ENCODE measurements around the gene LILRB3.

LILRB3 gene

DNA sequence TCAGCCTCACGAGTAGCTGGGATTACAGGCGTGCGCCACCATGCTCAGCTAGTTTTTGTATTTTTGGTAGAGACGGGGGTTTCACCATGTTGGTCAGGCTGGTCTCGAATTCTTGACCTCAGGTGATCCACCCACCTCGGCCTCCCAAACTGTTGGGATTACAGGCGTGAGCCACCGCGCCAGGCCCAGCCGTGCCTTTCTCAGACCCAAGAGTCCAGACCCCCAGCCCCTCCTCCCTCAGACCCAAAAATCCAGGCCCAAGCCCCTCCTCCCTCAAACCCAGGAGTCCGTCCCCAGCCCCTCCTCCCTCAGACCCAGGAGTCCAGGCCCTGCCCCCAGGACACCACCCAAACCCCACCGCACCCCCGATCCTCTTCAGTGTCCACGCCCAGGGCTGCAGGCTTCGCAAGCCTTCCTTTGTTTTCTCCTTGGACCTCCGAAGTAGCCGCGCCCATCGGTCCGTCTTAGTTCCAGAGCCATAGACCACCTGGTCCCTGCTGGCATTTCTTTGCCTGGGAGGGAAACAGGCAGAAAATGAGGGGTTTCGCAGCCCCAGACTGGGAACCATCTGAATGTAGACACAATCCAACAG is 53.6 kb downstream of the LILRB3 start:
- no peaks in the 10 kb centered on the region for H3F3A ChIP-seq (ENCODE audit: insufficient read depth, low read length)
- H3K9me2 ChIP-seq (ENCODE audit: low read depth, low read length): no peaks in the 10 kb centered on the region
- H3K79me2 ChIP-seq (ENCODE audit: insufficient read depth, low read length): no peaks in the 10 kb centered on the region
- H3K9ac ChIP-seq (ENCODE audit: low read length): no peak overlapping the region
- no peaks in the 10 kb centered on the region for H3K9me3 ChIP-seq (ENCODE audit: low read length)
- H3K27ac ChIP-seq (ENCODE audit: low read depth, low read length, poor library complexity, severe bottlenecking): no peak overlapping the region
- no peak overlapping the region for H3K4me3 ChIP-seq (ENCODE audit: low read depth, low read length, poor library complexity, severe bottlenecking)
- H4K20me1 ChIP-seq (ENCODE audit: insufficient read depth, low read length): no peaks in the 10 kb centered on the region
- no peaks in the 10 kb centered on the region; the same call in 1 of the 2 replicates for H3K27me3 ChIP-seq (ENCODE audit: insufficient read depth, low read length)
- H3K4me2 ChIP-seq (ENCODE audit: low read length): no peak overlapping the region
- TF ChIP-seq EZH2 (IDR thresholded peaks at IDR 0.05; ENCODE audit: borderline replicate concordance, low read length): no peak
- TF ChIP-seq, protein P1, sequence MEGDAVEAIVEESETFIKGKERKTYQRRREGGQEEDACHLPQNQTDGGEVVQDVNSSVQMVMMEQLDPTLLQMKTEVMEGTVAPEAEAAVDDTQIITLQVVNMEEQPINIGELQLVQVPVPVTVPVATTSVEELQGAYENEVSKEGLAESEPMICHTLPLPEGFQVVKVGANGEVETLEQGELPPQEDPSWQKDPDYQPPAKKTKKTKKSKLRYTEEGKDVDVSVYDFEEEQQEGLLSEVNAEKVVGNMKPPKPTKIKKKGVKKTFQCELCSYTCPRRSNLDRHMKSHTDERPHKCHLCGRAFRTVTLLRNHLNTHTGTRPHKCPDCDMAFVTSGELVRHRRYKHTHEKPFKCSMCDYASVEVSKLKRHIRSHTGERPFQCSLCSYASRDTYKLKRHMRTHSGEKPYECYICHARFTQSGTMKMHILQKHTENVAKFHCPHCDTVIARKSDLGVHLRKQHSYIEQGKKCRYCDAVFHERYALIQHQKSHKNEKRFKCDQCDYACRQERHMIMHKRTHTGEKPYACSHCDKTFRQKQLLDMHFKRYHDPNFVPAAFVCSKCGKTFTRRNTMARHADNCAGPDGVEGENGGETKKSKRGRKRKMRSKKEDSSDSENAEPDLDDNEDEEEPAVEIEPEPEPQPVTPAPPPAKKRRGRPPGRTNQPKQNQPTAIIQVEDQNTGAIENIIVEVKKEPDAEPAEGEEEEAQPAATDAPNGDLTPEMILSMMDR (IDR thresholded peaks at IDR 0.05; ENCODE audit: low read length): no peak
- H2AFZ ChIP-seq (ENCODE audit: low read length): no peak overlapping the region
- H3K36me3 ChIP-seq (ENCODE audit: insufficient read depth, low read length): no peaks in the 10 kb centered on the region; the same call in 1 of the 2 replicates
- H3K4me1 ChIP-seq (ENCODE audit: insufficient read depth, low read length, severe bottlenecking): peaks cover 3% of the 10 kb centered on the region

DNA sequence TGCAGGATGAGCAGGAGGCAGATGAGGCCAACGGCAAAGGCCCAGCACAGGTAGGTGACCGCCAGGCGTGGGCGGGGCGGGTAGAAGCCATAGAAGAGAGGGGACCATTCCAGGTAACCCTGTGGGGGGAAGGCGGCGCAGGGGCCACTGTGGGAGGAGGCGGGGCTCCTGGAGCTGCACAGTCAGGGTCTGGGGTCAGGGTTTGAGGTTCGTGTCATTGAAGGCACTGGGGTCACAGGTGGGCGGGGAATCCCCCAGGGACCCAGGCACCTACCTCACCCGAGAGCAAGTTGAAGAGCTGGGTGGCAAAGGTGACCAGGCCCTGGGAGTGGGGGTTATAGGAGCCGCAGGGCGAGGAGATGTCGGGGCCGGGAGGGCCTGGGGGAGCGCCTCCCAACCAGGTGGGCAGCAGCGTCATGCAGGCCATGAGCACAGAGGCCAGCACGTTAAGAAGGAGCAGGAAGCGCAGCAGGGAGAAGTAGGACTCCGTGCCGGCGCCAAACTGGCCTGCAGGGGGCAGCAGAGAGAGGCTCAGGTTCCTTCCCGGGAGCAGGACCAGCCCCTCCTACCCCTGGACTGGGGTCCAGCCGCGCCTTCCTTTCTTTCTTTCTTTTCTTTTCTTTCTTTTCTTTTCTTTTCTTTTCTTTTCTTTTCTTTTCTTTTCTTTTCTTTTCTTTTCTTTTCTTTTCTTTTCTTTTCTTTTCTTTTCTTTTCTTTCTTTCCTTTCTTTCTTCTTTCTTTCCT is 54.5 kb downstream of the LILRB3 start:
- H4K20me1 ChIP-seq (ENCODE audit: insufficient read depth, low read length): no peaks in the 10 kb centered on the region
- peaks cover 3% of the 10 kb centered on the region for H3K4me1 ChIP-seq (ENCODE audit: insufficient read depth, low read length, severe bottlenecking)
- H3K4me3 ChIP-seq (ENCODE audit: low read depth, low read length, poor library complexity, severe bottlenecking): no peak overlapping the region
- no peaks in the 10 kb centered on the region; the same call in 1 of the 2 replicates for H3K27me3 ChIP-seq (ENCODE audit: insufficient read depth, low read length)
- H3K79me2 ChIP-seq (ENCODE audit: insufficient read depth, low read length): no peaks in the 10 kb centered on the region
- no peak for TF ChIP-seq EZH2 (IDR thresholded peaks at IDR 0.05; ENCODE audit: borderline replicate concordance, low read length)
- TF ChIP-seq, protein P1 (IDR thresholded peaks at IDR 0.05; ENCODE audit: low read length): peak; percentile 65
- H3K36me3 ChIP-seq (ENCODE audit: insufficient read depth, low read length): no peaks in the 10 kb centered on the region; the same call in 1 of the 2 replicates
- H3K9ac ChIP-seq (ENCODE audit: low read length): no peak overlapping the region
- no peak overlapping the region for H2AFZ ChIP-seq (ENCODE audit: low read length)
- no peaks in the 10 kb centered on the region for H3K9me2 ChIP-seq (ENCODE audit: low read depth, low read length)
- no peaks in the 10 kb centered on the region for H3F3A ChIP-seq (ENCODE audit: insufficient read depth, low read length)
- H3K4me2 ChIP-seq (ENCODE audit: low read length): no peak overlapping the region
- H3K27ac ChIP-seq (ENCODE audit: low read depth, low read length, poor library complexity, severe bottlenecking): no peak overlapping the region
- no peaks in the 10 kb centered on the region for H3K9me3 ChIP-seq (ENCODE audit: low read length)
